ENCODE measurements around the gene LTBP1.

Gene LTBP1

GRCh38 chr2:33099989-33100388 lies 153.2 kb downstream of the LTBP1 start:
- DNase-seq = no peak
- intact Hi-C loops (cut with DNase I) = no loop called here

DNA sequence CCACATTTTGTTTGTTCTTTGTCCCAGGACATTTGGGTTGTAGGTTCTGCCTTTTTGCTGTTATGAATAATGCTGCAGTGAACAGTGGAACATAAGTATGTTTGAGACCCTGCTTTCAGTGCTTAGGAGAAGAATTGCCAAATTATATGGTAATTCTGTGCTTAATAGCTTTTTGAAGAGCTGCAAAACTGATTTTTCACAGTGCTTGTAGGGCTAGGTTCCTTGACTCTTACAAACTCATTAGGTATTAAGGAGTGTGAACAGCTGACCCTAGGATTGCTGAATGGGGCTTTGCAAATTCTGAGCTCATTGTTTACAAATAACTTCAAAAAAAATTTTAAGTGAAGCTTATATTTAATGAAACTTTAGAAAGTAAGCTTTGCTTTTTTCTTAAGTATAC lies 154.2 kb downstream of the LTBP1 start:
- DNase-seq = no peak
- intact Hi-C loops (cut with DNase I) = no loop called here

GRCh38 chr2:33104052-33104623 lies 157.4 kb downstream of the LTBP1 start:
- intact Hi-C loops (cut with DNase I) = no loop called here
- DNase-seq = no peak

DNA sequence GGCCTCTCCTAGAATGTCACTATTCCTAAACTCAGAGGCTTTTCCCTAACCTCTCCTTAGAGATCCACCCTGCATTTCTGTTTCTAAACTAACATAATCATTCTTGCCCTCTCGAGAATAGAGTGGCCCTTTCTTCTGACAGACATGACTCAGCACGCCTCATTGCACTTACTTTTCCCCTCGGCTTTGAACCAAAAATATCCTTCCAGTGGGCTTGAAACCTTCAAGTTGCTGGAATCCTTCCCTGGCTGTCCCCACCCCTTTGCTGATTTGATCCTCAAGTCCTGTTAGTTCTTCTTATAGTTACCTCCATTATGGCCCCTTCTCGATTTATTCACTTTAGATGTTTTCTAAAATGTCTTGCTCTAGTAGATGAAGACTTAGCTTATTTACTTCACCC lies 158.0 kb downstream of the LTBP1 start:
- intact Hi-C loops (cut with DNase I) = no loop called here
- DNase-seq = no peak

- intact Hi-C loops (cut with DNase I) = no loop called here
- no peak for DNase-seq
Measured at GRCh38 chr2:33106115-33106514, 159.4 kb downstream of the LTBP1 start.

GRCh38 chr2:33107690-33108482 lies 161.1 kb downstream of the LTBP1 start:
- intact Hi-C loops (cut with DNase I) = no loop called here
- DNase-seq = no peak

GRCh38 chr2:33108483-33109443 lies 162.0 kb downstream of the LTBP1 start:
- no peak for DNase-seq
- intact Hi-C loops (cut with DNase I) = no loop called here

DNA sequence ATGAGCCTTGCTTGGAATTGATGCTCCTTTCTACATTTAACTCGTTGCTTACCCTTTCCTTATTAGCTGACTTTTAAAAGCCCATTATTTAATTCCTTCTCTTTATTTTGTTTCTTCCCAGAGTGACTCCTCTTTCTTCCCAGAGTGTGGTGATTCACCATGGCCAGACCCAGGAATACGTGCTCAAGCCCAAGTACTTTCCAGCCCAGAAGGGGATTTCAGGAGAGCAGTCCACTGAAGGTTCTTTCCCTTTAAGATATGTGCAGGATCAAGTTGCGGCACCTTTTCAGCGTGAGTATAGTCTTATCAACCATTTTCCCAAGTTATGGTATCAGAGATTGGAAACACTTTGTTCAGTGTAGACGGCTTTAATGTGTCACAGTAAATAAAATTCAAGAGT lies 163.7 kb downstream of the LTBP1 start:
- intact Hi-C loops (cut with DNase I) = no loop called here
- DNase-seq = no peak

GRCh38 chr2:33111002-33111446 lies 164.3 kb downstream of the LTBP1 start:
- intact Hi-C loops (cut with DNase I) = no loop called here
- DNase-seq = no peak

DNA sequence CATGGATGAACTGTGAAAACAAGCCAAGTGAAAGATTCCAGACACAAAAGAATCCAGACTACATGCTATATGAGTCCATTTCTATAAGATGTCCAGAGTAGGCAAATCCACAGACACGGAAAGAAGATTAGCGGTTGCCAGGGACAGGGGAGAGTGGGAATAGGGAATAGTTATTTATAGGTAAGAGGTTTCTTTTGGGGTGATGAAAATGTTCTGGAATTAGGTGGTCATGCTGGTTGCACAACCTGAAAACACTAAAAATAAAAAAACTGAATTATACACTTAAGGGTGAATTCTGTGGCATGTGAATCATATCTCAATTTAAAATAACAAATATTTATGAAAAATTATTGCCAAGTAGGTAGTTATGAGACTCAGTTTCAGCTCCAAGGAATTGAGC lies 168.4 kb downstream of the LTBP1 start:
- intact Hi-C loops (cut with DNase I) = no loop called here
- DNase-seq = no peak

DNA sequence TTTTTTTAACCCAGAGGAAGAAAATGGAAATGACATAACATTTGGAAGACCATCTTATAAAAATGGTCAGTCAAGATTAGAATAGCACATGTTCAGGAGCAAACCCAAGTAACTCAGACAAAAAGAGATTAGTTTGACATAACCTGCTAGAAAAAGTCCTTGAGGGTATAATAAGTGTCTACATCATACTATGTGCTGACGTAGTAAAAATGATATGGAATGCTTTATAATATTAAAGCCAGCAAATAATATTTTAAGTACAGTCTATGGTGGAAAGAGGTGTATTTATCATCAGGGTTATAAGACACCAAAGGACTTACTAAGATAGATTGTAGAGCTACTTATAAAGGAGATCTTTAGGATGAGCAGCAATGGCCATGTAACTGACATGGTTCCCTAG lies 169.0 kb downstream of the LTBP1 start:
- intact Hi-C loops (cut with DNase I) = no loop called here
- DNase-seq = no peak

GRCh38 chr2:33116799-33117198 lies 170.0 kb downstream of the LTBP1 start:
- intact Hi-C loops (cut with DNase I) = no loop called here
- DNase-seq = no peak

GRCh38 chr2:33118651-33119050 lies 171.9 kb downstream of the LTBP1 start:
- intact Hi-C loops (cut with DNase I) = no loop called here
- DNase-seq = no peak

- intact Hi-C loops (cut with DNase I) = no loop called here
- DNase-seq = no peak
Measured at GRCh38 chr2:33121416-33121815, 174.7 kb downstream of the LTBP1 start.

DNA sequence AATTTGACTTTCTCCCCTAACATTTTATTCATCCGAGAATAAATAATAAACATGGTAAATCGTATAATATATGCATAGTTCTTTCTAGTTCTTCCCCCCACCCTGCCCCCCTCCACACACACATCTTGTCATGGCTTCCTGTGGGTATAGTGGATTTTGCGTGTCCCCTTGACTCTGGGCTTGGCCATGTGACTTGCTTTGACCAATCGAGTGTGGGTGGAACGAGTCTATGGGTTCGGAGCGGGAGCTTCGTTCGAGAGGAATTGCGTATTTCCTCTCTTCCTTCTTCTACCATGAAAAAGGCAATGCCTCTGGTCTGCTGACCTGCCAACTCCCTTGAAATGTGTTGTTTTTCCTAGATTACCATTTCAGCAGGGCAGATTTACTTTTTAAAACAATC lies 175.2 kb downstream of the LTBP1 start:
- DNase-seq = no peak
- intact Hi-C loops (cut with DNase I) = no loop called here

DNA sequence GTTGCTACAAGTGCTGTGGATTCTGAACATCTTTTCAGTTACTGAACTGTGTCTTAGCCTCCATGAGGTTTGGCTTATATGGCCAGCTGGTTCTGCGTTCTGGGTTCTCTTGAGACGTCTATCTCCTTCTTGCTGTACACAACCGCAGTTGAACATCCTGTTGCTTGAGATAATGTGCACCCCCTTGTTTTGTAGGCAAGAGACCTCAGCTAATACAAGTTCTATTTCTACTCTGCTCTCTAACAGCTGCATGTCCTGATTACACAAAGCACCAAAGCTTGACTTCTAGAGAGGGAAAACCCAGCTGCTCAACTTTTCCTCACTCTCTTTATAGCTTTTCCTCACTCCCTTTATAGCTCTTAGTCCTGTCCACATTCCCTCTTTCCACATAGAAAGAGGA lies 176.0 kb downstream of the LTBP1 start:
- intact Hi-C loops (cut with DNase I) = no loop called here

GRCh38 chr2:33123216-33123615 lies 176.5 kb downstream of the LTBP1 start:
- DNase-seq = no peak
- intact Hi-C loops (cut with DNase I) = no loop called here

More for the DNA sequence above, 176.0 kb downstream of the LTBP1 start:
- DNase-seq = no peak

DNA sequence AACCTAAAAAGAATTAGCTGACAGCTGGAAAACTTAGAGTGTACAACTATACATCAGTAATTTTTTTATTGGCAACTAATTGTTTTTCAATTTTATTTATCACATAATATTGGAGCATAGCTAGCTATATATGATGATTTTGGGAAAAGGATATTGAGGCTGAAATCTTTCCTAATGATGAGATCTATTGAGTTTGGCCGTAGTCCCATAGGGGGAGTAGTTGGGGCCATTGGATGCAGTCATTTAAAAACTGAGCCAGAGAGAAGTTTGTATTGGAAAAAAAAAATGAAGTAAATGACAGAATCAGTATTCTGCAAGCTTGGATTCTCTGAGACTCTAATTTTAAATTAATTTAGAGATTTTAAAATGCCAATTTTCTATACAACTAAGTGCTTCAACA lies 179.8 kb downstream of the LTBP1 start:
- no peak for DNase-seq
- intact Hi-C loops (cut with DNase I) = no loop called here

- DNase-seq = no peak
- intact Hi-C loops (cut with DNase I) = no loop called here
Measured at GRCh38 chr2:33126958-33127357, 180.2 kb downstream of the LTBP1 start.

DNA sequence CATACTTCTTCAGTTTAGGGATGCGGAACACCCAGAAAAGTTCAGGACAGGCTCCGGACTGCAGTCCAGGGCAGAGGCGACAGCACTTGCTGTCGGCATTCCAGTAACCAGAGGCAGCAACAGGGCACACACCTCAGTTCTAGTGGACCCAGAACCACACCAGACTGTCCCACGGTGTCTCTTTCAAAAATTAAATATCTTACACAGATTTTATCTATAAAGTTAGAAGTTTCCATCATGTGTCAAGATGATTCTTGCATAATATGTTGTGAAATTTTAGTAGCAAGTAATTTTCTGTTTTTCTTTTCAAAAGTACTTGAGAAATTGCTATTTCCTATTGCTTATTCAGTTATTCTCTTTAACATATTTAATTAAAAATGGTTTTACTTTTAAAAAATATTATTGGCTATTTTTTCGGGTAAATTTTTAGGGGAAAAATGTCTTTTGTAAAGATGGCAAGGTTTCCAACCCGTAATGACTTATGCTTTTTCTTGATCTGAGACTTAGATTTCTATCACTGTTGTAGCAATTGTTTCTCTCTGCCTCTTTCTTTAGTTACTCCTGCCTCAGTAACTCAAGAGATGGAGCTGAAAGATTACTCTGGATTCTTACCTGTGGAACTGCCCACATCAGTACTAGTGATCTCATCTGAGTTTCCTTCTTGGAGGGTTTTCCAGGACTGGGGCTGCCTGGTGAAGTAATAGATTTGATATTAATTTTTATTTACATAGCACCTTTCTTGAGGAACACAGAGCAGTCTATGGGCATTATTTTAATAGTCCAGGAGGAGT lies 182.7 kb downstream of the LTBP1 start:
- intact Hi-C loops (cut with DNase I) = no loop called here
- no peak for DNase-seq

GRCh38 chr2:33130054-33130447 lies 183.3 kb downstream of the LTBP1 start:
- no peak for DNase-seq
- intact Hi-C loops (cut with DNase I) = no loop called here
